Measurements from ENCODE around the gene ARHGAP42.

ARHGAP42 gene

GRCh38 chr11:100681064-100681502 is 6.0 kb upstream of the ARHGAP42 start:
- DNase-seq (ENCODE audit: low read depth) = no peak

GRCh38 chr11:100682247-100682969 is 4.7 kb upstream of the ARHGAP42 start:
- DNase-seq (ENCODE audit: low read depth) = no peak

- no peak for DNase-seq (ENCODE audit: low read depth)
These were observed 4.0 kb upstream of the ARHGAP42 start for GRCh38 chr11:100683126-100683525.

- DNase-seq (ENCODE audit: low read depth) = no peak
These were observed 2.7 kb upstream of the ARHGAP42 start for GRCh38 chr11:100684101-100685065.

GRCh38 chr11:100686476-100687053 is 523 bp upstream of the ARHGAP42 start:
- DNase-seq (ENCODE audit: low read depth) = no peak

- DNase-seq (ENCODE audit: low read depth) = peak; percentile 1
These were observed 725 bp downstream of the ARHGAP42 start for GRCh38 chr11:100687630-100688395.

GRCh38 chr11:100689141-100689540 is 2.1 kb downstream of the ARHGAP42 start:
- no peak for DNase-seq (ENCODE audit: low read depth)

GRCh38 chr11:100691896-100692653 is 5.0 kb downstream of the ARHGAP42 start:
- DNase-seq (ENCODE audit: low read depth) = no peak

GRCh38 chr11:100695911-100696310 is 8.8 kb downstream of the ARHGAP42 start:
- no peak for DNase-seq (ENCODE audit: low read depth)

- no peak for DNase-seq (ENCODE audit: low read depth)
These were observed 16.1 kb downstream of the ARHGAP42 start for GRCh38 chr11:100703139-100703538.

GRCh38 chr11:100703801-100704575 is 16.9 kb downstream of the ARHGAP42 start:
- no peak for DNase-seq (ENCODE audit: low read depth)

GRCh38 chr11:100705447-100705846 is 18.4 kb downstream of the ARHGAP42 start:
- DNase-seq (ENCODE audit: low read depth) = no peak

GRCh38 chr11:100706179-100706578 is 19.1 kb downstream of the ARHGAP42 start:
- DNase-seq (ENCODE audit: low read depth) = no peak

- DNase-seq (ENCODE audit: low read depth) = no peak
These were observed 22.3 kb downstream of the ARHGAP42 start for GRCh38 chr11:100709233-100709957.

- no peak for DNase-seq (ENCODE audit: low read depth)
These were observed 24.9 kb downstream of the ARHGAP42 start for GRCh38 chr11:100711984-100712383.

GRCh38 chr11:100712583-100712982 is 25.5 kb downstream of the ARHGAP42 start:
- DNase-seq (ENCODE audit: low read depth) = no peak

- no peak for DNase-seq (ENCODE audit: low read depth)
These were observed 28.2 kb downstream of the ARHGAP42 start for GRCh38 chr11:100715165-100715761.

GRCh38 chr11:100716838-100717237 is 29.8 kb downstream of the ARHGAP42 start:
- no peak for DNase-seq (ENCODE audit: low read depth)

GRCh38 chr11:100719362-100719761 is 32.3 kb downstream of the ARHGAP42 start:
- DNase-seq (ENCODE audit: low read depth) = no peak
